ENCODE results near the gene TRPM3. TPM values are rescaled to one million over a fixed set of nuclear protein-coding genes. Genes with fewer than 3 reads are reported as not detected.

TRPM3 gene
- total and polyA plus RNA-seq, 2 of the 8 experiments (the other 6 are each of a cell fraction or from before 2014, with no cell fraction given) = 2.4 to 10.9 TPM

DNA sequence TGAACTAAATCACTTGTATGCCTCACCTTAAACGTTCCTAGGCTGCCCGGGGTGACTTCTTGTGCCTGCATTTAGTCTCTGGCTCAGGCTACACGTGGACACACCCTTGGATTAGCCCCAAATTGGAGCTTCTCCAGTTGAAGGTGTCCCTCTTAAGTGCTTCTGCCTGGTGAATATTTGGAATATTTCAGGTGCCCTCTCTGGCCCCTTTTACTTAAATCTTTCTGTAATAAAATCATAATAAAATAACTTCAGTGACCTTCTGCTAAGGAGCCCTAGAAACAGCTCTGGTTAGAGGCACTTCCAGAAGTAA lies 632.7 kb downstream of the TRPM3 start:
- Histone ChIP-seq H2AFZ (ENCODE audit: low read length) (no peak overlapping the region), H3K4me3 (ENCODE audit: extremely low read depth in 1 of 4, insufficient read depth in 2 of 4, low read depth in 3 of 4, low read length in 4 of 4) (no peak overlapping the region), H3K36me3 (ENCODE audit: control insufficient read depth in 2 of 4, insufficient read depth in 4 of 4, low read length in 3 of 4) (no peaks in the 10 kb centered on the region), H3K23me2 (ENCODE audit: low read depth, low read length) (no peaks in the 10 kb centered on the region; the same call in 1 of the 2 replicates), H2AK5ac (ENCODE audit: low read depth, low read length) (no peak overlapping the region), H3K79me2 (ENCODE audit: control insufficient read depth in 1 of 2, insufficient read depth in 2 of 2, low read length in 2 of 2) (no peaks in the 10 kb centered on the region), H4K8ac (ENCODE audit: extremely low read depth, insufficient read depth, low read length) (no peak overlapping the region), H3K4me2 (ENCODE audit: insufficient read depth in 1 of 2, low read depth in 2 of 2, low read length in 2 of 2) (no peak overlapping the region), H2BK20ac (ENCODE audit: low read length) (no peak overlapping the region), H3K9ac (replicated peaks in 1 of 4; ENCODE audit: extremely low read depth in 1 of 4, low read depth in 3 of 4, low read length in 3 of 4) (no peak overlapping the region), H3K27ac (ENCODE audit: low read depth, low read length) (no peak overlapping the region), H4K91ac (replicated peaks; ENCODE audit: insufficient read length, low read length) (no peak overlapping the region), H2BK15ac (ENCODE audit: low read length) (no peak overlapping the region), H3K27me3 (replicated peaks in 1 of 4; ENCODE audit: control insufficient read depth in 3 of 4, extremely low read depth in 1 of 4, insufficient read depth in 3 of 4, low read length in 3 of 4) (no peaks in the 10 kb centered on the region), H4K5ac (ENCODE audit: insufficient read length, low read depth, low read length) (no peak overlapping the region), H3K4me1 (replicated peaks in 1 of 4; ENCODE audit: control insufficient read depth in 3 of 4, insufficient read depth in 4 of 4, low read length in 3 of 4) (no peaks in the 10 kb centered on the region), H3K18ac (ENCODE audit: extremely low read depth, low read length) (no peak overlapping the region), H3K79me1 (ENCODE audit: low read depth, low read length) (no peaks in the 10 kb centered on the region), H2BK5ac (ENCODE audit: low read depth, low read length) (no peak overlapping the region), H3K4ac (replicated peaks; ENCODE audit: insufficient read length, low read depth, low read length) (no peak overlapping the region), H3K56ac (replicated peaks; ENCODE audit: insufficient read length, low read depth, low read length) (no peak overlapping the region), H2BK120ac (replicated peaks; ENCODE audit: low read depth, low read length) (no peak overlapping the region), H3K14ac (ENCODE audit: insufficient read length) (no peak overlapping the region), H4K20me1 (replicated peaks in 1 of 2; ENCODE audit: control insufficient read depth in 1 of 2, insufficient read depth in 2 of 2, low read length in 2 of 2) (no peaks in the 10 kb centered on the region), H3K9me3 (ENCODE audit: insufficient read depth in 2 of 2, low read depth in 1 of 2, low read length in 1 of 2) (no peaks in the 10 kb centered on the region), H2BK12ac (ENCODE audit: low read depth, low read length) (no peak overlapping the region), H3K23ac (ENCODE audit: insufficient read length) (no peak overlapping the region)
- FAIRE-seq = no peak
- WGBS, 2 experiments (ENCODE audit: extremely low coverage in 1 of 2, insufficient coverage in 1 of 2, insufficient read length in 1 of 2, insufficient replicate concordance in 2 of 2, low coverage in 1 of 2, low lambda C conversion rate in 2 of 2, missing lambda C conversion rate in 1 of 2) = 79% methylated on average over 3 of the region's 3 CpGs; no CpG with 5 or more reads in 1 of the 2 experiments
- ChIA-PET CTCF (ENCODE audit: partially characterized antibody) (interaction anchor here (0.5 to 5.4 kb wide), 7 partner anchors 9 to 262 kb away, joined by 3 to 43 read pairs (median 3); no protein-coding TSS in a partner anchor), POLR2A (ENCODE audit: partially characterized antibody) (interaction anchor here (0.5 kb wide), 1 partner anchor 14 kb away, joined by 3 read pairs; no protein-coding TSS in a partner anchor)
- no peak for DNase-seq (ENCODE audit: low read depth in 1 of 2, low spot score in 2 of 2)
- TF ChIP-seq SRF (IDR thresholded peaks at IDR 0.05; ENCODE audit: low read depth, low read length) = no peak
- TF ChIP-seq NANOG (IDR thresholded peaks at IDR 0.05; ENCODE audit: insufficient read depth, low read depth, low read length, poor library complexity, severe bottlenecking) = no peak
- TF ChIP-seq POLR2AphosphoS5 (IDR thresholded peaks at IDR 0.05; ENCODE audit: low read depth, low read length) = no peak
- TF ChIP-seq HDAC6 (IDR thresholded peaks at IDR 0.05; ENCODE audit: low read depth, low read length) = no peak
- no peak for TF ChIP-seq SIN3A (conservative IDR thresholded peaks at IDR 0.05 in 1 of 2, IDR thresholded peaks at IDR 0.05 in 1 of 2; ENCODE audit: low read depth in 1 of 2, low read length in 2 of 2)
- TF ChIP-seq CBX5 (IDR thresholded peaks at IDR 0.05; ENCODE audit: low read depth, low read length) = no peak

All from H1 (cell line).